ENCODE data around the gene TRPC6. TPM values are rescaled to one million over a fixed set of nuclear protein-coding genes. Genes with fewer than 3 reads are reported as not detected.

Gene TRPC6
- total RNA-seq, 6 donors from 2014 or later: 10.5 to 62.9 (median 18.0) TPM

GRCh38 chr11:101511065-101511464 lies 72.7 kb downstream of the TRPC6 start:
- Histone ChIP-seq H3K9me3 (no peaks in the 10 kb centered on the region), H3K4me3 (no peak overlapping the region), H3K4me1 (no peaks in the 10 kb centered on the region), H3K36me3 (no peaks in the 10 kb centered on the region), H3K27ac (no peak overlapping the region), H3K27me3 (no peaks in the 10 kb centered on the region)
- ATAC-seq (ENCODE audit: low FRiP score in 2 of 2) (no peak), DNase-seq (no peak)
- no peak for TF ChIP-seq EP300 (IDR thresholded peaks at IDR 0.05)
- TF ChIP-seq POLR2AphosphoS5 (IDR thresholded peaks at IDR 0.05): no peak
- no peak for TF ChIP-seq POLR2A (IDR thresholded peaks at IDR 0.05)
- no peak for TF ChIP-seq CTCF (IDR thresholded peaks at IDR 0.05)
- WGBS, 2 donors: 59 to 73% methylated on average over 1 of the region's 1 CpG

GRCh38 chr11:101510591-101510990 lies 73.2 kb downstream of the TRPC6 start:
- Histone ChIP-seq H3K4me1 (no peaks in the 10 kb centered on the region), H3K4me3 (no peak overlapping the region), H3K36me3 (no peaks in the 10 kb centered on the region), H3K27me3 (no peaks in the 10 kb centered on the region), H3K9me3 (no peaks in the 10 kb centered on the region), H3K27ac (no peak overlapping the region)
- no peak for TF ChIP-seq CTCF (IDR thresholded peaks at IDR 0.05)
- no peak for TF ChIP-seq EP300 (IDR thresholded peaks at IDR 0.05)
- TF ChIP-seq POLR2A (IDR thresholded peaks at IDR 0.05): no peak
- TF ChIP-seq POLR2AphosphoS5 (IDR thresholded peaks at IDR 0.05): no peak
- DNase-seq: no peak
- ATAC-seq (ENCODE audit: low FRiP score in 2 of 2): no peak
- WGBS, 2 donors: 86 to 100% methylated on average over 1 of the region's 1 CpG

GRCh38 chr11:101509922-101510321 lies 73.9 kb downstream of the TRPC6 start:
- H3K4me1 ChIP-seq: no peaks in the 10 kb centered on the region
- H3K36me3 ChIP-seq: no peaks in the 10 kb centered on the region
- no peak for TF ChIP-seq EP300 (IDR thresholded peaks at IDR 0.05)
- no peak for TF ChIP-seq CTCF (IDR thresholded peaks at IDR 0.05)
- TF ChIP-seq POLR2AphosphoS5 (IDR thresholded peaks at IDR 0.05): no peak
- no peak for TF ChIP-seq POLR2A (IDR thresholded peaks at IDR 0.05)
- H3K27ac ChIP-seq: no peak overlapping the region
- H3K4me3 ChIP-seq: no peak overlapping the region
- no peaks in the 10 kb centered on the region for H3K27me3 ChIP-seq
- DNase-seq (no peak), ATAC-seq (ENCODE audit: low FRiP score in 2 of 2) (no peak)
- no peaks in the 10 kb centered on the region for H3K9me3 ChIP-seq
- 0 to 62% methylated on average over 1 of the region's 1 CpG for WGBS, 2 donors

- Histone ChIP-seq H3K4me1 (no peaks in the 10 kb centered on the region), H3K9me3 (no peaks in the 10 kb centered on the region), H3K27me3 (no peaks in the 10 kb centered on the region), H3K27ac (no peak overlapping the region), H3K36me3 (no peaks in the 10 kb centered on the region), H3K4me3 (no peak overlapping the region)
- no peak for TF ChIP-seq POLR2AphosphoS5 (IDR thresholded peaks at IDR 0.05)
- TF ChIP-seq CTCF (IDR thresholded peaks at IDR 0.05): no peak
- TF ChIP-seq POLR2A (IDR thresholded peaks at IDR 0.05): no peak
- TF ChIP-seq EP300 (IDR thresholded peaks at IDR 0.05): no peak
- ATAC-seq (ENCODE audit: low FRiP score in 2 of 2) (no peak), DNase-seq (no peak)
- WGBS, 2 donors: 50 to 51% methylated on average over 2 of the region's 2 CpGs
Measured at GRCh38 chr11:101508370-101508769, 75.4 kb downstream of the TRPC6 start.

GRCh38 chr11:101498891-101499290 lies 84.9 kb downstream of the TRPC6 start:
- WGBS, 2 donors: 74 to 88% methylated on average over 1 of the region's 1 CpG
- no peak overlapping the region for H3K27ac ChIP-seq
- TF ChIP-seq POLR2A (IDR thresholded peaks at IDR 0.05) (no peak), POLR2AphosphoS5 (IDR thresholded peaks at IDR 0.05) (no peak), CTCF (IDR thresholded peaks at IDR 0.05) (no peak), EP300 (IDR thresholded peaks at IDR 0.05) (no peak)
- no peak overlapping the region for H3K4me3 ChIP-seq
- no peaks in the 10 kb centered on the region for H3K9me3 ChIP-seq
- DNase-seq: no peak
- no peak for ATAC-seq (ENCODE audit: low FRiP score in 2 of 2)
- no peaks in the 10 kb centered on the region for H3K27me3 ChIP-seq
- no peaks in the 10 kb centered on the region for H3K36me3 ChIP-seq
- H3K4me1 ChIP-seq: no peaks in the 10 kb centered on the region
